HG03457 (cell line): ENCODE measurements around the gene STX3.
"Not testable (repeated sequence)": the region's sequence is repeated elsewhere in the genome, so short reads cannot be mapped to it uniquely, and the experiment has no call there.

Experiments
- ATAC-seq: cut with Tn5 transposase; IDR thresholded peaks from one replicate; pipeline ENCODE4 v1.9.1; 2021; ENCODE audit warnings: moderate number of reproducible peaks; ENCODE audit not compliant: unreplicated experiment

Gene STX3

DNA sequence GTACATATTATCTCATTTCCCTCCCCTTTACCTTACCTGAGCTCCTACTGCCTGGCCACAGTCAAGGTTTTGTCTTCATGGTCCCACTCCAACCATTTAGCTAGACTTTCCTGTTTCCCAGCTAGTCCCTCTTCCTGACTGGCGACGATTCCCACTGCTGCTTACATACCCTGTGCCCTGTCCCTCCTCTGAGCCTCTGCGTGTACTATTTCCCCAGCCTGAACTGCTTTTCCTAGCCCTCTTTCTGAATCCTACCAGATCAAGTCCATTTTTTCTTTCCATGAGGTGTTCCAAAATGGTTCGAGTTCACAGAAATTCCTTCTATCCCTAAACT lies 32.0 kb downstream of the STX3 start:
- no peak for ATAC-seq

DNA sequence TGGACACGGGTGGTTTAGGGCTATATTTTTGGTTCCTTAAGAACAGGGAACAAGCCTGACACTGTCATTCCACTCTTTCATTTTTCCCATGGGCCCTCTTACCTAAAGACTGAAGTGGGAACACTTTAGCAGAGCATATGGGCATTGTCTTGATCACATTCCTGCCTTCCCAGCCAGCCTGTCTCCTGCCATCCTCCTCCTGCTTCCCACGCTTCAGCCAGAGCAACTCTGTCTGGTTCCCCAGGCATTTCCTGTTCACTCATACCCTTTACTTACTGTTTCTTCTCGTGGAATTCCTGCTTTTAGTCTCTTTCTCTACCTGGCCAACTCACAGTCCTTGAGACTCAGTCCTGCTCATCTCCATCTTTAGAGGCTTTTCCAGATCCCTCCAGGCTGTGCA lies 32.6 kb downstream of the STX3 start:
- no peak for ATAC-seq

DNA sequence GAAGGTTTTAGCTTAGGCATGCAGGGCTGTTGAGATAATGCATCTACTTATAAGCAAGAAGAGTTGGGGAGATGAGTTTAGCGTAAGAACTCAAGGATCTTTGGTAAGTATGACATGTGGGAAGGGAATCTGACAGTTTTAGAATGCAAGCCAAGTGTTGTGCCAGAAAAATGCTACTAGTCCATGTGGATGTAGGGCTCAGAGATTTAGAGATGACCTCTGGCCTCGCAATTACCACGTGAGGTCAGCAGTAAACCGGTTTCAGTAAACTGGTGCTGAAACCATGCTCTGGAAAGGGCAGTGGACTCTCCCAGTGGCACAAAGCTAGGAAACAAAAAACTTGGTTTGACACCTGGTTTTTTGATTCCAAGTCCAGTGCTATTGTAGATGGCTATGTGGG lies 36.5 kb downstream of the STX3 start:
- no peak for ATAC-seq

DNA sequence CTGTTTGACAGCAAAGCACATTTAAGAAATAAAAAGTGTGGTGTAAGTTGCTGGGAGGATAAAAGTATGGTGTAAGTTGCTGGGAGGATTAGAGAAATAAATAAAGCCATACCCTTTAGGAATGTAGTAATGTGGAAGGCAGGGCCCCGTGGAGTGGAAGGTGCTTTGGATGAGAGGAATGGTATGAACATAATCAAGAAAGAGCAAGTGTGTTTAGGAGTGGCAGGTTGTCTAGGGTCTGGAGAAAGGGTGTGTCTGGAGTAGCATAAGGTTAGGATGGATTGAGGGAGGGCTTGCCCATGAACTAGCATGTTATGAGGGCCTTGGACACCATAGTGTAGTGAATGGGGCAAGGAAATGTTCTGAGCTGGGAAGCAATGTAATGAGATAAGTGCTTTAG lies 37.3 kb downstream of the STX3 start:
- no peak for ATAC-seq

DNA sequence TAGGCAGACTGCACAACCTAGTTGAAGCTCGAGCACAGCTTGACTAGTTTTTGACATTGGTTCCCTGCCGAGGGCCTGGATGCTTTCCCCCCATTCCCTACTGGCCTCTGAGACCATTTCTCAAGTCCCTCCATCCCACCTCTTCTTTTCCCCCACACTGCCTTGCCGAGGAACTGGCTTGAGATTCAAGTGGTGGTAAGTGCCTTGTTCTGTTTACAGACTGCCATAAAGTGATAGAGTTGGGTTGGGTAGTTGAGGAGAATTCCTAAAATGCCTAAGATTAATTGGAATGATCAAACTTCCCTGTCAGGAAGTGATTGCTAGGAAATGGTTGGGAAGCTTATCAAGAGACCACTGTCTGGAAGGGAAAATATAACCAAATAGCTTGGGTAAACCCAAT lies 39.2 kb downstream of the STX3 start:
- no peak for ATAC-seq

DNA sequence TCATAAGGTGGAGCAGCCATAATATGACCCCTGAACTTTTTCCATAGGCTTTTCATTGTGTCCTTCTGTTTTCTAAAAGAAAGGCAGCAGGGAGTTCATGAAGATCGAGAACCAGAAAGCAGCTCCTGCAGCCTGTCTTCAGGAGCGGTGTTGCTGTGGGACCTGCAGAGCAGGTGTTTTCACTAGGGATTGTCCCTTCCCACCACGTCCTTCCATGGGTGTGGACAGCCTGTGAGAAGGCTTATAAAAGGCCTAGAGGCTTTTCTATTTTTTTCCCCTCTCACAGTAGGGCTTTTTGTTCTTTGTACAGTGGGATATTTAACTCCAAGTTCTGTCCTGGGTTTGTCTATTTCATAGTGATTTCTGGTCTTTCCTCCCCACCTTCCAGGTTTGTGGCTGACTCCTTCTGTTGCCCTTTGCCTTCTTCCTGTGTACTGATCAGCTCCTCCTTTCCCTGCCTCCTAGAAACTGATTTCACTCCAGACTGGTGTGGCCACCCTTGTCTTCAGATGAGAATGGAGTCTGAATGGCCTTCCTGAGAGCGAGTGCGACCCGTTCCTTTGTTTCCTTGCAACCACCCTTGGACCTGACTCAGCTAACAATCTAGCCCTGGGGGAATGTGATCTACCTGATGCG lies 45.3 kb downstream of the STX3 start:
- no peak for ATAC-seq

DNA sequence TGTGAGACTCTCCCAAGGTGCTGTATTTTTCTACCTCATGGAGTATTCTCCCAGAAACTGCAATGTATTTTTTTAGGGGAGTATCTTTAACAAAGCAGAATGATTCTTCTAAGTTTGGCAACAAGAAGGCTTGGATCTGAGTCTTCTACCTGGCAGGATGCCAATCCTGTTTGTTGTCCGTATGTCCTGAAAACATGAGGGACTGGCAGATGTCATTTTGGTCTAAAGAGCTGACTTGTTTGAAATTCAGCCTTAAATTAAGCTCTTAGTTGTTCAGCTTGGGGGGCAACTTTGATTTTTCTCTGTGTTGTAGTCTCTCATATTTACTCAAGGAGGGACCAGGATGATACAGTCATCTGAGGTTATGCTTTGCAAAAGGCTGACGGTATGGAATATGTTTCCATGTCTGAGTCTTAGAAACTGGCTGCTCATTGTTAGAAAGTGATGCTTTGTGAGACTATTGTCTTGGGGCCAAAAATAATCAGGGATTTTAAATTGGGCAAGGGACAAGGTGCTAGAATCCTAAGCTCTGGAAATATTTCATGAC lies 46.1 kb downstream of the STX3 start:
- no peak for ATAC-seq

DNA sequence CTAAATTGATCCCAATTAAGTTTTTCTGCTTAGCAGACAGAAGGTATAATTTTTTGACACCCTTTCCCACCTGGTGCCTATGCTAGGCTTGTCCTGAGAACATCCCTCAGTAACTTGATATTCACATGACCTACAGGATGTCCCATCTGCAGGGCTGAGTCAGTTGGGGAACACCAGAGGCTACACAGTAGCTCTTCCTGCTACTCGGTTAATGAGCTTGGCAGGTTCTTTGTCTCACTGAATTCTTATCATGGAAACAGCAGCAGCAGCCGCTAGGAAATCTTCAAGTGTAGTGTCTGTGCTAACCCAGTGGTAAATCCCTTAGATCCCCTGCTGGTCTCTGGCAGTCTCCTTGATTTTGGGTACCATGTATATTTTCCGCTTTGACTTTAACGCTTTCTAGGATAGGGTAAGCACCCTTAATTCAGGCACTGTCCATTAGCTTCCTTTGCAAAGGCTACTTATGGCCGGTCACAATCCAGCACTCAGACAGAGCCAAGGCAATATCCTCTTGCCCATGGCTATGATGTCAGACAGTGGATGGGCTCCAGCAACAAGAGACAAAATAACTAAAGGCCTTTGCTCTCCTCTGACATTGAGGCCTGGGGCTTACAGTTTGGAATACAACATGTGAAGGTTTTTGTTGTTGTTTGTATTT lies 46.9 kb downstream of the STX3 start:
- no peak for ATAC-seq

DNA sequence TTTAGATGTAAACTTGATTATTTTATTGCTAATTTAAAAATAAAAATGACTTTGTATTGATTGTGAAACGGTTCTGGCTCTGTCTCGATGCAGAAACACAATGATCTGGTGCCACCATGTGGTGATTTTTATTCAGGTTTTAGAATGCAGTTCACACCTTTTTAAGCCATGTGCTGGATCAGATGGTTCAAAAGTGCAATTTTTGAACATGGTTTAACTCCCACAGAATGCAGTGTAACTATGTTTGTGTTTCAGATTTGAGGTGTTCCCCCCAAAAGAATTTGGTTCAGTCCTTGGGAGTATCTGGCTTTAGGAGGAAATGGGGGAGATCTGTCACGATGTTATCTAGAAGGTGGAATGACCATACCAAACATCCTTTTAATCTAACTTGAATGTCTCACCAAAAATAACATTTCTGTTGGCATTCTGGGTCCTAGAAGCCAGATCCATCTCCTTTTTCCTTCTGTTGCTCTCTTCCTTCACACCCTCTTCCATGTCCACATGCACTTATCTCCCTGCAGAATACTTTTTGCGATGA lies 47.5 kb downstream of the STX3 start:
- ATAC-seq = no peak

DNA sequence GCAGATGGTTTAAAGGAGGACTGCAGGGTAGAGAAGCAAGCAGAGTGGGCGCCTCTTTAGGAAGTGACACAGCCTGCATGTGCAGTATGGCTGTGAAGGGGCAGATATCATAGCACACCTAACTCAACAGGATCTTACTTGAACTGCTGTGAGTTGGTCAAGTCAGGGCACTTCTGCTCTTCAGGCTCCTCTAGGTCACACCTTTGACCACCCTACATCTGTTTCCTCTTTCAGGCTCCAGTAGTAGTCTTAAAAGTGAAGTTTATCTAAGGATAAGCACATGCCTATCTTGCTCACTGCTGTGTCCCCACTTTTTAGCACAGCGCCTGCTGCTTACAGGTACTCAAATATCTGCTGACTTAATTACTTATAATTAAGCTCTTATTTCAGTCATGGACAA lies 48.9 kb downstream of the STX3 start:
- ATAC-seq = no peak

DNA sequence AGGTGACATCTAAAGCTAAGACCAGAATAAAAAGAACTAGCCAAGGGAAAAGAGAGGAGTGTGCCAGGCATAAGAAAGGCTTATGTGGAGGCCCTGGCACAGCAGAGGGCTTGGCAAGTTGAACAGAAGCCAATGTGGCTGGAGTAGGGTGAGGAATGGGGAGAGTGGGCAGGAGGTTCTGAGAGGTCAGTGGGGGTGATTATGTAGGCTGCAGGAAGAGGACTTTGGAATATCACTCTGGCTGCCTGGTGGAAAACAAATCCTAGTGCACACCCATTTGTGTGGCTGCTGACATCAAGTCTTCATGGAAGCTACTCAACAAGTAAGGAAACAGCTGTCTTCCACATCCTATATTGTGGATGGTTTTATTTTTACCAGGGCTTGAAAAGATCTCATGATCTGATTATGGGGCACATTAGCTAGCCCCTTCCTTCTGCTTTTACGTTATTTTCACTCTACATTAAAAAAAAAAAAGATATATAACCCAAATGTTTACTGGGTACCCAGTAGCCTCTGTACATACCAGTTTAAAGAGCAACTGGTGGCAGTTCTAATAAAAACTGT lies 52.0 kb downstream of the STX3 start:
- no peak for ATAC-seq

DNA sequence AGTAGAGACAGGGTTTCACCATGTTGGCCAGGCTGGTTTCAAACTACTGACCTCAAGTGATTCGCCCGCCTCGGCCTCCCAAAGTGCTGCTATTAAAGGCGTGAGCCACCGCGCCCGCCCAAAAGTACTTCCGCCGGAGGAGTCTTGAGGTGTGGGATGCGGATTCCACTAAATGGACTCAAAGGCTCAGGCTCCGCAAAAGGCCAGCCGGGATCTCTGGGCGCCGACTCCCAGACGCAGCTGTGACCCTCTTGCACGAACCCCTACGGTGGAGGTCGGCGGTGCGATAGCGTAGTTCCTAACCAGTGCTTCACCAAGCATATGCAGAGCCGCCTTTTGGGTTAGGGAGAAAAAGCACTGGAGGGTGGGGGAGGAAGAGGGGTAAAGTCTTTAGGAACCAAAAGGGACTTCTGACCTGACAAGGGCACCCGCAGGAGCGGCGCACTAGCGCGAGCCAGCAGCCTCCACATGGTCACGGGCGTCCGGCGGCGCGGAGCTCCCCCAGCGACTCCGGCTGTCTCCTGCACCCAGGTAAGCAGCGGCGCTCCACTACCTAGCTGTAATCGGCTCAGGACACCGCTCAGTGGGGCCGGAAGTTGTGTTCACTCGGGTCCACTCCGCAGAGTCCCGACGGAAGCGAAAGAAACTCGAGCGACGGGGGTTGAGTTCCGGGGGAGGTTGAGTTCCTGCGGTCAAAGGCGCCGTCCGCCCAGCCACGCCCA lies 55.2 kb downstream of the STX3 start, which contains the start of gene MRPL16:
Gene MRPL16 (minus strand): TSS at position 590 of the 722 bp plus-strand sequence. CDS start 120 bp downstream, at position 470.
- peak; percentile 96 for ATAC-seq

DNA sequence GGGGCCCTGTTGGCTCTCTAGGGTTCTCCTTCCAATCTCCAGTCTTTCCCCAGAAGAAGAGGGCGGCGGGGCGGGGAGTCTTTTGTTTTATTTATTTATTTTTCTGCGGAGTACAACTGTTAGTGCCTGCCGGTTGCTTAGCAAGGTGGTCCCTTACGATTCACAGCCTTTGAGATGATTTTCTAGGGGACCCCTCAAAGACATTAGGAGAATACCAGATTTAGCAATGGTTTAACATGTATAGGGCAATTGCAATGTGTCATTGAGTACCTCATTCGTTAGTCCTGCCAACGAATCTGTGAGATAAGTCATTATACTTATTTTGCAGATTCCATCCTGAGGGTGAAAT lies 55.7 kb downstream of the STX3 start:
- ATAC-seq = no peak

DNA sequence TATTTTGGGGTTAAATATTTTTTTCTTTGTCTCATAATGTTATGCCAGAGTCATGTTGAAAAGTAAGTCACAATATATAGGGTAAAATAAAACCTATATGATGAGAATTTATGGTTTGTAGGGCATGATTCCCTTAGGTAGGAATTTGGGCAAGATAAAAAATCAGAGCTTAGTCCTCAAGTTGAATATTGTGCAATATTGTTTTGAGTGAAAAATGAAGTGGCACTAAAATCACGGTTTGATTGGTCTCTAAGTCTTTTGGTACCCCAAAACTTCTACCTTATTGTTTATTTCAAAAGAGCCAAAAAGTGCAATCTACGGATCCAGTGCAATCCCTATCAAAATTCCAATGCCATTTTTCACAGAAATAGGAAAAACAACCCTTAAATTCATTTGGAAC lies 57.0 kb downstream of the STX3 start:
- no peak for ATAC-seq

DNA sequence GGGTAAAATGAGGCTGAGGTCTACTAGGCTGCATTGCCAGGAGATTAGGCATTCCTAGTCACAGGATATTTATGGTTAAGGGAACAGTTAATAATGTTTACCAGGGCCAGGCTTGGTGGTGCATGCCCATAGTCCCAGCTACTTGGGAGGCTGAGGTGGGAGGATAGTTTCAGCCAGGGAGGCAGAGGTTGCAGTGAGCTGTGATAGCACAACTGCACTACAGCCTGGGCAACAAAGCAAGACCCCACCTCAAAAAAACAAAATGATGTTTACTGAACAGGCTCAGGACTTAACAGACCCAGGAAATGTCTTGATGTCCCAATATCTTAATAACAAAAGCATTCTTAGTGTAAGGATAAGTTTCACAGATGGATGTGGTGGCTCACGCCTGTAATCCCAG lies 58.2 kb downstream of the STX3 start:
- no peak for ATAC-seq

DNA sequence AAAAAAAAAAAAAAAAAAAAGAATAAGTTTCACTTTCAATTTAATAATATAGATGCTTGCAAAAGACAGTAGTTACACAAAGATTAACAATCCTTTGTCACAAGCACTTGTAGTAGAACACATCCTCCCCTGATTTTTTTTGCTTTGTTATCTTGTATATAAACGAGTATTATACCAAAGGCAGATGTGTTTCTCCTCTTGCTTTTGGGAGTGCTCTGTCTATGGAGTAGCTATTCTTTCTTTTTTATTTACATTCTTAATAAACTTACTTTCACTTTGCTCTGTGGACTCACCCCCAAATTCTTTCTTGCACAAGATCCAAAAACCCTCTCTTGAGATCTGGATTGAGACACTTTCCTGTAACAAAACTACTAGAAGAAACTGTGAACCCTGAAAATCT lies 58.8 kb downstream of the STX3 start:
- no peak for ATAC-seq

DNA sequence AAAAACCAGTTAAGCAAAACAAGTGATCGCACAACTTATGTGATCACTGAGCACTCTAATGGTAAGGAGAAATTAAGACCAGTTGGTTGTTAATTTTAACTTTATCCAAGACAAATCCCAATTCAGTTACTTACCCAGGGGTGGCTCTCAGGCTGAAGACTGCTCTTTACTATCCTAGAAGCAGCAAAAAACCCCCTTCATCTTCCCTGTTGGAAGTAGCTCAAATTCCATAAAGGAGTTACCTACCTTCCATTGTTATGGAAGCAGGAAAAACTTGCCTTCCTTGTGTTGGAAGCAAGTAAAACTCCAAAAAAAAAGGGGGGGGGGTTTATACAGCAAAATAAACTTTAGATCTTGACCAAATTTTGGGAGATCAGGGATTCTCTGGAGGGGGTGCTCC lies 60.6 kb downstream of the STX3 start:
- ATAC-seq = no peak

DNA sequence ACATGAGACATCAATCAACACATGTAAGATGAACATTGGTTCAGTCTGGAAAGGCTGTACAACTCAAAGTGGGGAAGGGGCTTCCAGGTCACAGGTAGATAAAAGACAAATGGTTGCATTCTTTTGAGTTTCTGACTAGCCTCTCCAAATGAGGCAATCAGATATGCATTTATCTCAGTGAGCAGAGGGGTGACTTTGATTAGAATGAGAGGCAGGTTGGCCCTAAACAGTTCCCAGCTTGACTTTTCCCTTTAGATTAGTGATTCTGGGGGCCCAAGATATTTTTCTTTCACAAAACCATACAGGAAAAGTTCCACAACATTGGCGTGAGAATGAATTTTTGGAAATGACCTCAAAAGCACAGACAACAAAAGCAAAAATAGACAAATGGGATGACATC lies 61.3 kb downstream of the STX3 start:
- ATAC-seq = not testable (repeated sequence)

DNA sequence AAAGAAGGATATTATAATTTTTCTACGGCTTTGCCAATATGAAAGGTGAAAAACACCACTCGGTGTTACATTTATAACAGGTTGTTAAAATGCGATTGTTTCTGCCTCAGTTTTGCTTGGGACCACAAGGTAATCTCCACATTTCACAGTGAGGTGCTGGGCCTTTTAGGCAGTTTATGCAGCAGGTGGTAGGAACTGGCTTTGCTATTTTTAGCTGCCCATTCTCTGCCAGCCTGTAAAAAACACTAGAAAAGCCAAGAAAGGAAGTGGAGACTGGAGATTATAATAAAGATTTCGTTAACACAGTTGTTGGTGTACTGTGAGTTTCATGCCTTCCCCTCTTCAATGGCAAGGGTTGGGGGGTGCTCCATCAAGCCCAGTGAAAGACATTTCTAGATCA lies 63.4 kb downstream of the STX3 start:
- ATAC-seq = no peak

DNA sequence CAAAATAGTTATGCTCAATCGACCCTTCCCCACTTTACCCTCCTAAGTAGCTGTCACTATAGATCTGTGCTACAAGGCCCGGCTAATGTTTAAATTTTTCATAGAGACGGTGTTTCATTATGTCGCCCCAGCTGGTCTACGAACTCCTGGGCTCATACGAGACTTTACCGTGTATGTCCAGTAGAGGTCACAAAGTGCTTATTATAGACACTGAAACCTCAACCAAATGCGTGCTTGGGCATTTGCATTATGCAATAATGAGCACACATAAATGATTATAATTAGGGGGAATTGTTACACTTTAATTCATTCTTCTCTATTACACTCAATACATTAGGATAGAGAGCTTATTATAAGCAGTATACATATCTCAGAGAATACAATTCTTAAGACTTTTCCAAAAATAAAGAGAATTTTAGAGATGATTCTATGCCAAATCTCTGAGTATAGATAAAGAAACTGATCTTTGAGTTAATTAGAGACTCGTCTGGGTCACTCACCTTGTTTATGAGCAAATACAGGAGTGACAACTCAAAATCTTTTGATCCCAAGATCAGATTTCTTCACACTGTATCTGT lies 67.9 kb downstream of the STX3 start:
- ATAC-seq = no peak

DNA sequence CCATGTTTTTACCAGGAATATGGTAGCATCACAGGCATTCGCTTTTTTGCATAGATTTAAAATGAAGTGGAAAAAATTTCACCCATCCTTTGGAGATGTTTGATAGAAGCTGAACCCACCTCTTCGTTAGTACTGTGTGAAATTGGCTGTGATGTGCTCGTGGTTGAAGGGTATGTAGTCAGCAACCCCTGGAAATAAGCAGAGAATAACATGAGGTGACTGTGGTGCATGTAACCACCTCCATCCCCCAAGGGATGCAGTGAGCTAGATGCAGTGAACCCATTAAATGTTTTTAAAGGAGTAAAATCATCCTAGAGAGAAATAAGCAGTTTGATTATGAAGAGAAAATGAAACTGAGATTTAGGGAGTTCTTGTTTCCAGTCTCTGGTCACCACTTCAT lies 74.2 kb downstream of the STX3 start:
- ATAC-seq = no peak
